Smooth muscle cell (in vitro differentiated cells): ENCODE measurements around the gene RPTOR. TPM values are rescaled to one million over a fixed set of nuclear protein-coding genes. Genes with fewer than 3 reads are reported as not detected.

Experiments used
- DNase-seq: peaks from one replicate; lab custom pipeline; 2025; ENCODE audit not compliant: unreplicated experiment; lab: John Stamatoyannopoulos, UW
- H2AFZ ChIP-seq: fragments of 200-600 bp; sonication (generic); 2 replicates; pipeline ENCODE4 v1.6.0; 2016; ENCODE audit warnings: antibody characterized with exemption, low read depth, mild to moderate bottlenecking
- H3F3A ChIP-seq: fragments of 200-600 bp; sonication (generic); 2 replicates; pipeline ENCODE4 v1.6.0; 2017; ENCODE audit warnings: antibody characterized with exemption, low read depth
- H3K27ac ChIP-seq: fragments of 200-600 bp; sonication (generic); 2 replicates; pipeline ENCODE4 v1.5.1; 2016; ENCODE audit warnings: low read depth, mild to moderate bottlenecking
- H3K27me3 ChIP-seq: fragments of 200-600 bp; sonication (generic); 2 replicates; pipeline ENCODE4 v1.6.1; 2016; ENCODE audit warnings: low read depth, mild to moderate bottlenecking
- H3K36me3 ChIP-seq: fragments of 200-600 bp; sonication (generic); 2 replicates; pipeline ENCODE4 v1.5.1; 2016; ENCODE audit warnings: low read depth
- H3K4me1 ChIP-seq: fragments of 200-600 bp; sonication (generic); 2 replicates; pipeline ENCODE4 v1.5.1; 2016; ENCODE audit warnings: low read depth
- H3K4me2 ChIP-seq: fragments of 200-600 bp; sonication (generic); 2 replicates; pipeline ENCODE4 v1.6.0; 2016; ENCODE audit warnings: mild to moderate bottlenecking
- H3K4me3 ChIP-seq: fragments of 200-600 bp; sonication (generic); 2 replicates; pipeline ENCODE4 v1.5.1; 2016; ENCODE audit warnings: mild to moderate bottlenecking
- H3K79me2 ChIP-seq: fragments of 200-600 bp; sonication (generic); 2 replicates; pipeline ENCODE4 v1.6.0; 2016; ENCODE audit warnings: low read depth, mild to moderate bottlenecking
- H3K9ac ChIP-seq: fragments of 200-600 bp; sonication (generic); 2 replicates; pipeline ENCODE4 v1.6.0; 2016; ENCODE audit warnings: low read depth
- H3K9me3 ChIP-seq: fragments of 200-600 bp; sonication (generic); replicated peaks from 2 replicates; pipeline ENCODE4 v1.5.1; 2016; ENCODE audit warnings: low read depth
- H4K20me1 ChIP-seq: fragments of 200-600 bp; sonication (generic); 2 replicates; pipeline ENCODE4 v1.6.0; 2016; ENCODE audit warnings: low read depth
- CTCF ChIP-seq: fragments of 200-600 bp; sonication (generic); IDR thresholded peaks from 2 replicates; pipeline ENCODE4 v1.5.1; 2017; ENCODE audit warnings: borderline replicate concordance, mild to moderate bottlenecking, antibody characterized with exemption; ENCODE audit not compliant: insufficient read depth, poor library complexity, severe bottlenecking
- WGBS: methylation state at CpG from one replicate; pipeline ENCODE4 v1.1.7; 2016; ENCODE audit warnings: low lambda C conversion rate; 5-methylcytosine and 5-hydroxymethylcytosine counted together
- polyA plus RNA-seq: library from polyadenylated mRNA; unstranded; fragments of >200 nt; fragmentation: Nextera tagmentation; extraction: Ambion mirVana; gene quantifications from 2 replicates; pipeline ENCODE4 v1.2.1, GENCODE V29; 2016
- total RNA-seq: library from RNA; depleted of rRNA; stranded (reverse); fragments of >200 nt; gene quantifications from 2 replicates; pipeline ENCODE4 v1.2.3, GENCODE V29; 2014

RPTOR gene
- total and polyA plus RNA-seq, 2 experiments from 2014 or later: 10.6 to 12.2 TPM

GRCh38 chr17:80520810-80521455, 23.7 kb upstream of the RPTOR start:
- Histone ChIP-seq H3K27ac (no peak overlapping the region), H3K27me3 (no peaks in the 10 kb centered on the region), H3F3A (peaks cover 5% of the 10 kb centered on the region), H4K20me1 (no peaks in the 10 kb centered on the region), H3K4me2 (no peak overlapping the region), H3K9ac (no peak overlapping the region), H3K79me2 (no peaks in the 10 kb centered on the region), H2AFZ (no peak overlapping the region), H3K4me3 (no peak overlapping the region), H3K4me1 (no peaks in the 10 kb centered on the region), H3K9me3 (no peaks in the 10 kb centered on the region), H3K36me3 (no peaks in the 10 kb centered on the region)
- 70% methylated on average over 10 of the region's 10 CpGs for WGBS
- no peak for TF ChIP-seq CTCF
- DNase-seq: no peak

DNA sequence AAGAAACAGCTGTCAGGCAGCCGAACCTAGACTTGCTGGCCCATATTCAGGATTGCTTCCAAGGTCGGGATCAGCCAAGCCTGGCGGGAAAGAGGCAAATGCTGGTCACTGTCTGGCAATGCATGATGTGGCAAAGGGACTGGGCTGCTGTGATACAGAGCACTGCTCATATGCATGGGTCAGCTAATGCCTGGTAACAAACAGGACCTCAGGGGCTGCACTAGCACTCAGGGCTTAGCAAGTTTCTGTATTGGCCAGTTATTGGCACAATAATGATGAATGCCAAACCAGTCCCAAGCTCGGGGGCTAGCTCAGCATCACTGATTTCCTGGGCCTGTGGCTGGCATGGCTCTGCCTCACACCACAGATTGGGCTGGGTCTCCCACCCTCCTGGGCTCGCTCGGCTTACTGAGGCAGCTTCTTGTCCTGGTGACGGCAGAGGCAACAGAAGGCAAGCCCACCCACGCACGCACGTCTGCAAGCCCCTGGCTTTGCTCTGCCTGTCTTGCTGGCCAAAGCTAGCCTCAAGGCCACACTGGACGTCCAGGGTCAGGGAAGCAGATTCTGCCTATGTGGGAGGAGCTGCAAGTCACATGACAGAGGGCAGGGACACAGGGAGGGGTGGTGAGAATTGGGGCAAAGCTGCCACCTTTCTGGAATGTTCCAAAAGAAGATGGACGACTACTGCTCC, 21.4 kb upstream of the RPTOR start:
- WGBS: 89% methylated on average over 12 of the region's 12 CpGs
- no peaks in the 10 kb centered on the region for H3K27me3 ChIP-seq
- no peak overlapping the region for H3K9ac ChIP-seq
- no peaks in the 10 kb centered on the region for H3K9me3 ChIP-seq
- no peaks in the 10 kb centered on the region for H3K36me3 ChIP-seq
- H3K4me3 ChIP-seq: no peak overlapping the region
- H3K4me1 ChIP-seq: no peaks in the 10 kb centered on the region
- H4K20me1 ChIP-seq: no peaks in the 10 kb centered on the region
- no peaks in the 10 kb centered on the region for H3K79me2 ChIP-seq
- no peak overlapping the region for H3K4me2 ChIP-seq
- peaks cover 5% of the 10 kb centered on the region for H3F3A ChIP-seq
- no peak overlapping the region for H3K27ac ChIP-seq
- DNase-seq: no peak
- no peak for TF ChIP-seq CTCF
- H2AFZ ChIP-seq: no peak overlapping the region

DNA sequence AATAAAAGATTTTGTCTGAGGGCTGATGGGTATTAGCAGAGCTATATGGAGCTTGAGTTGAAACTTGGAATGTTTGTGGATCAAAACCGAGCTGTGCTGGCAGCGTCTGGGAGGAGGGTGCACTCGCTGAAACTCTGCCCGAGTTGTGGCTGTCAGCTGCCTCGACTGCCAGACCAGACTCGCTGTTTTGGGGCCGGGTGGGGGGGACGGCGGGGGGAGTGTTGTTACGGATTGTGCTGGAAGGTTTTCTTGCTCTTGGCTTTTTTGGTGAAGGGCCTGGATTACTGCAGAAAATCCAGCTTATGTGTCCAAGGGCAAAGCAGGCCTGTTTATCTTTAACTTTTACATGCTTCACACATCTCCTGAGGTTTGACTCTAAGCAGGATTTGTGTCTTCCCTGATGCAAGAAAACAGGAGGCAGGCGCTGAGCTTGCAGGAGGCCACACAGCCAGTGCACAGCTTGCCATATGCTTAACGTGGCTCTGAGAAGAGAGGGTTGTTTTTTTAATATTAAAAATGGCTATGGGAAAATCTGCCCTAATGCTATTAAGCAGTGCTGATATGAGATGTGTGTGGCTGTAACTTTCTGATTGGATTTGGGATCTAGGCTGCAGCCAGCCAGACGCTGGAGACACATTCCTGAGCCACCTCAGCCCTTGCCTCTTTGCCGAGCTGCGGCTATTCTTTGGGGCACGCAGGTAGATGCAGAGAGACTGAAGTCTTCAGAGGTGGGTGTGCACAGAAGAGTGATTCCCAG, 20.5 kb upstream of the RPTOR start:
- H3K36me3 ChIP-seq: no peaks in the 10 kb centered on the region
- H3F3A ChIP-seq: peaks cover 5% of the 10 kb centered on the region
- no peak for DNase-seq
- TF ChIP-seq CTCF: no peak
- H3K4me2 ChIP-seq: no peak overlapping the region
- no peak overlapping the region for H3K4me3 ChIP-seq
- no peaks in the 10 kb centered on the region for H3K79me2 ChIP-seq
- WGBS: 54% methylated on average over 15 of the region's 16 CpGs
- no peak overlapping the region for H3K9ac ChIP-seq
- H4K20me1 ChIP-seq: no peaks in the 10 kb centered on the region
- no peaks in the 10 kb centered on the region for H3K27me3 ChIP-seq
- H3K27ac ChIP-seq: no peak overlapping the region
- no peaks in the 10 kb centered on the region for H3K9me3 ChIP-seq
- H3K4me1 ChIP-seq: no peaks in the 10 kb centered on the region
- no peak overlapping the region for H2AFZ ChIP-seq
